HG02610 (cell line): Measurements from ENCODE around the gene TPCN2.

ENCODE experiments used
- ATAC-seq: cut with Tn5 transposase; IDR thresholded peaks from one replicate; pipeline ENCODE4 v1.9.1; 2021; ENCODE audit warnings: mild to moderate bottlenecking, moderate library complexity; ENCODE audit not compliant: unreplicated experiment

Gene TPCN2

DNA sequence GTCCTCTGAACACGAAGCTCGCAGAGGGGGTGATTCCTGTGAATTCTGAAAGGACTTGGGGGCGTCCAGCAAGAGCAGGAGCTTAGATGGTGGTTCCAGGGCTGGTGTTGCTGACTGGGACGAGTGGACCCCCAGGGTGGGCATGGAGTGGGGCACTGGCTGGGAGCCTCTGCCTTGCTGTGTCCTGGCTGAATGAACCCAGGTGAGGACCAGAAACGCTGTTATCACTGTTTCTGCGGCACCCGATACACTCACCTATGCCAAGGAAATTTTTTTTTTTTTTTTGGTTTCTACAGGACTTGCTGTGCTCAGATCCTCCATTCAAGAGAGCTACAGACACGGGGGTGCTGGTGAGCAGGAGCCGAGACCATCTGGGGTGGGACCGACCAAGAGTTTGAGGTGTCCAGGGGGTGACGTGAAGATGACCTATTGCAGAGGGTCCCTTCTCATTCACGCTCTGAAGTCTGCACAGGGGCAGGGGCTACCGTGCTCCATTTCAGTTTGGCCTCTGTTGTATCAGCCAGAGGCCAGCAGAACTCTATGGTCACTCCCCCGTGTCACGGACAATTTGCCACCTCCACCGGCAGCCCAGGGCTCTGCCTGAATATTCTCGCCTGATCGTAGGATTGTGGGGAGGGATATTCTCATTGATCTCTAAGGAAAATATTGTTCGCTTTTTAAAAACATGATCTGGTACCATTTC is 110.6 kb downstream of the TPCN2 start:
- no peak for ATAC-seq

DNA sequence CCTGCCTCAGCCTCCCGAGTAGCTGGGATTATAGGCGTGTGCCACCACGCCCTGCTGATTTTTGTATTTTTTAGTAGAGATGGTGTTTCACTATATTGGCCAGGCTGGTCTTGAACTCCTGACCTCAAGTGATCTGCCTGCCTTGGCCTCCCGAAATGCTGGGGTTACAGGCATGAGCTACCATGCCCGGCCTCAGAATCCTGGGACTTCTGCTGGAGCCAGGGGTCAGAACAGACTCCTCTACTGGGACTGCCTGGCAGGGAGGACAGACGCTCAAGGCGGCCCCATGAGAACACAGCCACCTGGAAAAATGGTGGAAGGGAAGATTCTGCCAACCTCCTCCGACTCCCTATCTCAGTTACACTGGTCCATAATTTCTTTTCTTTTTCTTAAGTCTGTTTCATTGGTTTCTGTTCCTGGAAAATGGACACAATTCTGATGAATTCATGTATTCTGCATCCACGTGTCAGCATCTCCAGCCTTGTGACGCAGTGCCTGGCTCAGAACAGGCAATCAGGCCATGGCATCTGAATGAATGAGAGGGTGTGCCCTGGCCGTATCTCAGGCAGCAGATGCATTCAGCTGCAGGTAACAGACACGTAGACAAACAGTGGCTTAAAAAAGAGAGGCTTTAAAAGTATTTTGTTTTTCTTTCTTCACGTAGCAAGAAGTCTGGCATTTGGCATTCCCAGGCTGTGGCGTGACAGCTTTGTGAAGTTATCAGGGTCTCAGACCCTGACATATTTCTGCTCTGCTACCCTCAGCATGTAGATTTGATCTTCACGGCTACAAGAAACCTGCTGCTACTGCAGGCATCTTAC is 111.8 kb downstream of the TPCN2 start:
- ATAC-seq: no peak

DNA sequence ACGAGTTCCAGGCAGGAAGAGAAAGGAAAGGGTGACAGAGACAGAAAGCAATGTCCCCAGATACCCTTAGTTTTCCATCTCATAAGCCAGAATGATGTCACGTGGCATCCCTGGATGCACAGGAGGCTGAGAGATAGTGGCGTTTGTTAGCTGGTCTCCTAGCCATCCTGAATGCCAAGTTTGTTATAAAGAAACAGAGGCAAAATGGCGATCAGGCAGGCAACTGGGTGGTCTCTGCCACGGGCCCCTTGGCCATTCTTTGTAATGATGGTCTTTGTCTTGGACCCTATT is 112.3 kb downstream of the TPCN2 start:
- no peak for ATAC-seq

DNA sequence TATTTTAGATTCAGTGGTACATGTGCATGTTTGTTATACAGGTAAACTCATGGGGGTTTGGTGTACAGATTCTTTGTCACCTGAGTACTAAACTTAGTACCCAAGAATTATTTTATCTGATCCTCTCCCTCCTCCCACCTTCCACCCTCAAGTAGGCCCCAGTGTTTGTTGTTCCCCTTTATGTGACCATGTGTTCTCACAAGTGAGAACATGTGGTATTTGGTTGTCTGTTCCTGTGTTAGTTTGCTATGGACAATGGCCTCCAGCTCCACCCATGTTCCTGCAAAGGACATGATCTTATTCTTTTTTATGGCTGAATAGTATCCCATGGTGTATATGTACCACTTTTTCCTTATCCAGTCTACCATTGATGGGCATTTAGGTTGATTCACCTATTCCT is 113.8 kb downstream of the TPCN2 start:
- no peak for ATAC-seq

DNA sequence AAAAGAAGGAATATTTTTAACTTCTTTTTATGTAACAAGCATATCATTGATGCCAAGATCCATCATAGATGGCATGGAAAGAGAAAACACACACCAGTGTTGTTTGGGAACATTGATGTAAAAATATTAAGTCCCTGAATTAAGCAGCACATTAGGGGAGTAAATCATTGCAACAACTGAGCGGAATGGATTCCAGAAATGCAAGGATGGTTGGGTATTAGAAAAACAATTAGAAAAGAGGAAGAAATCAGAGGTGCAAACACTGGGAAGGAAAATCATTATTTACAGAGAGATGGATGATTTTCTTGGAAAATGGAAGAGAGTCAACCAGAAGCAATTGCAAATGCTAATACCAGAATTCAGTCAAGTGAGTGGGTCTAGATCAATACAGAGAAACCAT is 115.1 kb downstream of the TPCN2 start:
- ATAC-seq: no peak

DNA sequence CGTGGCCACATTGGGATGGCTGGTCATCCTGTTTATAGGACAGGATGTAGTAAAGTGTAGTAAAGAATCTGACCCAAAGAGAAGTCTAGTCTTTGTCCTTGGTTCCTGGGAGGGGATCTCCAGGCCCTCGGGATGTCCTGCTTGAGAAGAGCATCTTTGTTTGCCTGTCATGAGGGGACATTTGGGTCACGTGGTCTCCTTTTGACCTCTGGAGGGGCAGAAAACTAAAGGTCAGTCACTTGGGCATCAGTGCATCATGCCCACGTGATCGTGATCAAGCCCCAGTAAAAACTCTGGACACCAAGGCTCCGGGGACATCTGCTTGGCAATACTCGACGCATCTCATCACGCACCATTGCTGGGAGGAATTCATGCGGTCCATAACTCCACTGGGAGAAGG is 116.1 kb downstream of the TPCN2 start:
- ATAC-seq: no peak

DNA sequence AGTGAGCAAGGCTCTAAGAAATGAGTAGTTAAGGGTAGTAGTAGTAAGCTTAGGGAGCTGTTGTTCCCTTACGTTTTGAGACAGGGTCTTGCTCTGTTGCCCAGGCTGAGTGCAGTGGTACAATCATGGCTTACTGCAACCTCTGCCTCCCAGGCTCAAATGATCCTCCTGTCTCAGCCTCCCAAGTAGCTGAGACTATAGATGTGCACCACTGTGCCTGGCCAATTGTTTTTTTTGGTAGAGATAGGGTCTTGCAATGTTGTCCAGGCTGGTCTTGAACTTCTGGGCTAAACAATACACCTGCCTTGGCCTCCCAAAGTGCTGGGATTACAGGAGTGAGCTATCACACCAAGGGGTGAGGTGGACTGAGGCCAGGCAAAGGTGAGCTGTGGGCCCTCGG is 117.0 kb downstream of the TPCN2 start:
- no peak for ATAC-seq

DNA sequence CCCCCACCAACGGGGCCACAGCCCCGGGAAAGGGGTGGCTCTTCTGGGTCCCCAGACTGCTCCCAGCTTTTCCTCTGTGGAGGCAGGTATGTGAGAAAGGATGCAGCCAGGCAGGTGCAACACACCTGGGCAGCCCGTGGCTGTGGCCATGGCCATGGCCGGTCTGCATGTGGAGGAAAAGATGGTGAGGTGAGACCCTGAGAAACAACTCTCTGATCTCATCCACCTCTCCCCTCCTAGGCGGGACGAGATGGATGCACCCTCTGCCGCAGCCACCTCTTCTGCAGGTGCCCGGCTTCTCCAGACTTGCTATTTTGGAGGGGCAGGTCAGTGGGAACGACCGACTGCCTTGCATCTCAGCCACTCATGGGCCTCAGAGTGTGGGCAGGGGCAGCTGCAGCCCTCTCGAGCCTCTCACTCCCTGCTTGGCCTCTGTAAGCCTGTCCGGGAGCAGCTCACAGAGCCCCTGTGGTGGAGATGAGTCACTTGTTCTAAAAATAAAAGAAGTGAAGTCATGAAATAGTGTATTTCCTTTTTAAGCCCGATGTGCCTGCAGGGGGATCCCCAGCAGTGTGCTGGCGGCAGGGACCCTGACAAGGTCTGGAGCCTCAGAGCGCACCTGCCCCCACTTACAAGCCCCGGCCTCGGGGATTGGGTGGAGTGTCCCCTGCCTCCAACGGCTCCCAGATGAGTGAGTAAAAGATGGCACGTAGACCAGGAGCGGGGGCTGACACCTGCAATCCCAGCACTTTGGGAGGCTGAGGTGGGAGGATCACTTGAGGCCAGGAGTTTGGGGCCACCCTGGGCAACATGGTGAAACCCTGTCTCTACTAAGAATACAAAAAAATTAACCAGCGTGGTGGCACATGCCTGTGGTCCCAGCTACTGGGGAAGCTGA is 117.7 kb downstream of the TPCN2 start:
- peak; percentile 90 for ATAC-seq

DNA sequence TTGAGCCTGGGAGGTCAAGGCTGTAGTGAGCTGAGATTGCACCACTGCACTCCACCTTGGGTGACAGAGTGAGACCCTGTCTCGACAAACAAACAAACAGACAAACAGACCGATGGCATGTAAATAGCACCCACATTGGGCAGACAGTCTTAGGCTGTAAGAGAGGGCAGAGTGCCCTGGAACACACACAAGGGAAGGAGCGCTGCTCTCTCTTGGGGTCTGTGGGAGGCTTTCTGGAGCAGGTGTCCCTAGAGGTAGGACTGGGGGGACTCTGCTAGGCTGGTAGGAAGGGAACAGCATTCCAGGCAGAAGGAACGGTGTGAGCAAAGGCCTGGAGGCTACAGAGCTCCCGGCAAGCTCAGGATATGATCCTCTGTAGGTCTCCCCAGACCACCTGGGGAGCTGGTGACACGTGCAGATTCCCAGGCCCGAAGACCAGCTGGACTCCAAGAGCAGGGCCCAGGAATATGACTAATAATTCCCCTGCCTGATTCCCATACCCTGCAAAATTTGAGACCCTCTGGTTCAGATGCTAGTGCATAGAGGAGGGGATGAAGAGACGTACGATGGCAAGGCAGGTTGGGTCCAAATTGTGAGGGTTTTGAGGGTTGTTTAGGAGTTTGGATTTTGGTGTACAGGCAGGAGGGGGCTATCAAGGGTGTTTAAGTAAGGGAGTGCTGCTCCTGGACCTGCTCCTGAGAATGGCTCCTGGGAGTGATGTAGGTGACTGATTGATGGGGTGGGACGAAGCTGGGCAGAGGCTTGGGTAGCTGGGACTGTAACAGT is 118.6 kb downstream of the TPCN2 start:
- no peak for ATAC-seq

DNA sequence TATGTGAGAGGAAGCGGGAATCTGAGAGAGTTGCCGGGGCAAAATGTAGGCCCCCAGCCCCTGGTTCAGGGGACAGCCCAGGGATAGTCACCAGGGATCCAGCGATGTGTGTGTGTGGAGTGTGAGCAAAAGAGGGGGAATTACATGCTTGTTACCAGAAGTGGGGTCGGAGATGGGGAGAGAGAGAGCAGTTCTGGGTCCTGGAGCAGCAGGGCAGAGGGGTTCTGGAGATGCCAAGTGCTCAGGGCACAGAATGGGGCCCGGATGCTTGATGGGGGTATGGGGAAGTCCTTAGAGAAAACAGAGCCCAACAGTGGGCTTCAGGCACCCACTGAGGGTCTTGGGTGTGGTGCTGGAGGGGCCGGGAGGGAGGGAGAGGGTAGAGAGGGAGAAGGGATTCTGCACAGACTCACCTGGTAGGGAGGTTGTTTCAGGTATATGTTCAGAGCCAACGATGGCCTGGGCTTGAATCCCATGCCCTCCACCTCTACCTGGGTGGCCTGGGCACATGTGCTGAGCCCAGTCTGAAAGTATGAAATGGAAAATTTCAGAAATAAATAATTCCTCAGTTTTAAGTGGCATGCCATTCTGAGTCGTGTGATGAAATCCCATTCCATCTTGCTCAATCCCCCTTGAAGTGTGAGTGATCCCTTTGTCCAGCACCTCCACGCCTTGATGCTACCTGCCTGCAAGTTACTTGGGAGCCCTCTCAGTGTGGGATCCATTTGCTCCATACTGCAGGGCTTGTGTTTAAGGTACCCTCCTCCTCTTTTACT is 119.4 kb downstream of the TPCN2 start:
- ATAC-seq: no peak

DNA sequence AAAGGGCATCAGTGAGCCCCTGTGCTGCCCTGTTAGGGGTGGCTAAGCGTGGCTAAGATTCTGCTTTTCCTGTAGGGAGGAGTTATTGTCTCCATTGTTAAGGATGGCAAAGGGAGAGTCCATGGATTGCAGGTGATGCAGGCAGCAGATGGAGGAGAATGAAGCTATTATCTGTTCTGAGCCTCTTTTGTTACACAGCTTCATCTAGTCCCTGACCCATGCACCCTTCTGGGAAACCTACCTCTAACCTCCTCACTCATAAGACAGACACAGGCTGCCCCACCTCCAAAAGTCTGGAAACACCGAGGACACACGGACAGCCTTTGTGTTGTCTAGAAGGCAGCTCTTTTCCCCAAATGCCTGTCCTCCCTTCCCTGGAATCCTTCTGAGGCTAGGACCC is 120.7 kb downstream of the TPCN2 start:
- no peak for ATAC-seq

DNA sequence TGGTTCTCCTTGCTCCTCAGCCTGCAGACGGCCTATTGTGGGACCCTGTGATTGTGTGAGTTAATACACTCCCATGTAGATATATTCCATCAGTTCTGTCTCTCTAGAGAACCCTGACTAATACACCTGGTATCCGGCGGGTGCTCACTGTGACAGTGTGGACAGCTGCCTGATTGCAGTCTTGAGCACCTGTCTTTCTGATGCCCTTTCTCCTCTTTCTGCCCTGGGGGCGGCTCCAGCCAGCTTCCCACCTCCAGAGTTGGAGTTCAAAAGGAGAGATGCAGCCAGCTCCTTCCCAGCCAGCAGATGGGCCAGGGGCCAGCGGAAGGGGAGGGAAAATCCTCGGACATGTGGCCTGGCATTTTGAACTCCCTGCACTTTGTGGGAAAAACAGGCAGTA is 122.0 kb downstream of the TPCN2 start:
- no peak for ATAC-seq

DNA sequence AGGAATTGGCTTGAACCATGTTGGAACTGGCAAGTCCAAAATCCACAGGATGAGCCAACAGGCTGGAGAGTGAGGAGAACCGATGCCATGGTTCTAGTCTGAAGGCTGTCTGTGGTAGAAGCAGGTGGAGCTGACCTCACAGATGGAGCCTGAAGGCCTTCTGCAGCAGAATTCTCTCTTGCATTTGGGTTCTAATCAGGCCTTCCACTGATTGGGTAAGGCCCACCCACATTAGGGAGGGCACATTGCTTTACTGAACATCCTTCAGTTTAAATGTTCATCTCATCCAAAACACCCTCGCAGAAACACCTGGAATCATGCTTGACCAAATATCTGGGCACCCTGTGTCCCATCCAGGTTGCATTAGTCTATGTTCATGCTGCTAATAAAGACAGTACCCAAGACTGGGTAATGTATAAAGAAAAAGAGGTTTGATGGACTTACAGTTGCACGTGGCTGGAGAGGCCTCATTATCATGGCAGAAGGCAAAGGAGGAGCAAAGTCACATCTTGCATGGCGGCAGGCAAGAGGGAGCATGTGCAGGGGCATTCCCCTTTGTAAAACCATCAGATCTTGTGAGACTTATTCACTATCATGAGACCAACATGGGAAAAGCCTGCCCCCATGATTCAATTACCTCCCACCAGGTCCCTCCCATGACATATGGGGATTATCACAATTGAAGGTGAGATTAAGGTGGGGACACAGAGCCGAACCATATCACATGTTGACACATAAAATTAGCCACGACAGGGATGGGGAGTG is 122.9 kb downstream of the TPCN2 start:
- no peak for ATAC-seq

DNA sequence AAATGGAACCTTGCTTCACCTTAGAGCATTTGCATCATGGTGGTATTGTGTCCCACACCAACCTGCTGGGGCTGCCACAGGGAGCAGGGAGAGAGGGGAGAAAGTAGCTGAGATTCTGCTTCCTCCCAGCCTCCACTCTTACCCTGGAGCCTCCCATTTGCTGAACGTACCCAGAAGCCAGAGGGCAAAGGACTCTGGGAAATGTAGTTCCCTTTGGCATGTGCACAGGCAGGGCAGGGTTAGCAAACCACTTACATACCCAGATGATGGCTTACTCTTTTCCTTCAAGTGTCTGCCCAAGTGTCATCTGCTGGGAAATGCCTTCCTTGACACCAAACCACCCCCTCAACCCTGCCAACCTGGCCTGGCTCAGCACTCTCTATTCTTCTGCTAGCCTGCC is 123.9 kb downstream of the TPCN2 start:
- ATAC-seq: no peak

DNA sequence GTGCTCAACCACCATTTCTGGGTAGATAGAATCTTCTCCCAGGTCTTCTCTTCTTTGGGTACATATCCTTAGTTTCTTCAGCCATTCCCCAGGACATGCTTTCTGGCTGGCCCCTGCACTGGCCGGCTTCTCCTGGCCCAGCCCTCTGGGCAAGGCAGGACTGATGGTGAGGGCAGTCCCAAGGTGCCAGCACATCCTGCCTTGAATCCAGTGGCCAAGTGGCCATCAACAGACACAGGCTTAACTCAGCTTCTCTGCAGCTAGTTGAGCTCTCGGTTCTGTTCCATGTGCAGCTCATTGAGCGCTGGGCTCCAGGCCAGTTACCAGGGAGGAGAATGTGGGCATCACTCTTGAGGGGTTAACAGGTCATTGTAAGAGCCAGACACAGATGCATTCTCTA is 124.6 kb downstream of the TPCN2 start:
- ATAC-seq: no peak

DNA sequence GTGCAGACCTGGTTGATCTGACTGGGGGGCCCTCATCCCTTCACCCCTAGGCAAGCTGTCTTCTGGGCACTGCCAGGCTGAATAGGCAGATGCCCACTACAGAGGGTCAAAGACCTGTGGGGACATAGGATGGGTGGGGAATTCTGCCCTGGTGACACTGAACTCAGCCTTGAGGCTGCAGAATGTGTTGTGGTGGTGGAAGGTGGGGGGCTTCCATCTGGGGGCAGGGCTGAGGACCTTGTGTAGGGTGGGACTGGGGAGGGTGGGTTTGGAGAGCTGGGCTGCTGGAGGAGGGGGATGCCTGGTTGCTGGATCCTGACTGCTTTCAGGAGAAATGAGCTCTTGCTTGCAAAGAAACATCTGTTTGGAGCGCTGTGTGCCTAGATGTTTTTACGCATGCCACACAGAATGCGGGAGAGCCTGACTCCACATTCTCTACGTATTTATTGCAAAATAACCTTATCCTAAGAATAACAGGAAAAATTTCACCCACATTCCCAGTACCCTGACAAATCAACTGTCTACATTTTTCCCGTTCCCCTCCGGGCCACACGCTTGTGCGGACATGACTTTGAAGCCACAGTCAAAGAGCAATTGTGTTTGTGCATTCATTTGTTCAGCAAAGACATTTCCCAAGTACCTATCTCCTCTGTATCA is 125.3 kb downstream of the TPCN2 start:
- no peak for ATAC-seq

DNA sequence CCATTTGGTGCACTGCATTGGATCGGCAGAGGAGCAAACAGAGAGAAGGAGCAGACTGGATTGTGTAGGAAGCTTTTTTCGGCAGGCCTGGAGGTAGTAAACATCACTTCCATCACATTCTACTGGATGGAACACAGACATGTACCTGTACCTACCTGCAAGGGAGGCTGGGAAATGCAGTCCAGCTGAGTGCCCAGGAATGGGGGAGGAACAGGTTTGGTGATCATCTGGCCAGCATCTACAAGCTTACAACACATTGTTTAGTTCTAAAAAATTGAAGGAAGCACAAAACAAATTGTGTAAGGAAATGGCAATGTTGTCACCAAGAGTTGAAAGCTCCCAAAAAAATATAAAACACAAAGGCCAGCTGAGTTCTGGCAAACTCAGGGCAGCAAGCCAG is 126.1 kb downstream of the TPCN2 start:
- no peak for ATAC-seq

DNA sequence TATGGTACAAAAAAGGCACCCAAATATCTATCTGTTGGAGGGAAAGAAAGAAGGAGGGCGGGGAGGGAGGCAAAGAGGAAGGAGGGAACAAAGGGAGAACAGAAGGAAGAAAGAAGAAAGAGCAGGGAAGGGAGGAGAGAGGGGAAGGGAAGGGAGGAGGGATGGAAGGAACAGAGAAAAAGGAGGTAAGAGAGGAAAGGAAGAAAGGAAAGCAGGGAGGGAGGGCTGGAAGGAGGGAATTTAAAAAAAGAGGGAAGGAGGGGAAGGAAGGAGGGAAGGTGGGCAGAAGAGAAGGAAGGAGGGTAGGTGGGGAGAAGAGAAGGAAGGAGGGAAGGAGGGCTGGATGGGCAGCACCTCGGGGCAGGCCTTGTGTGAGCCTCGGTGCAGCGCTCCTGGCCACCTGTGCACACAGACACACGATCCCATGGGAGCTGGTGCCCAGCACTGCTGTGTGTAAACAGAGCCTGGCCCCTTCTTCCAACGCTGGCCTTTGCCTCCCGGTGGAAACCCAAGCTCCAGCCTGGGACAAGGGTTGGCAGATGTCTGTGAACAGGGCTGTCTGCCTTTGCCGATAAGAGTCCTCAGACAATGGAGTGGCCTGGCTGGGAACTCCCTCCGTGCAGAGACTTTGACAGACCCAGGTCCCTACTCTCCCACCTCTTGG is 130.2 kb downstream of the TPCN2 start:
- ATAC-seq: no peak
